Keratinocyte (primary cell): ENCODE measurements around the gene CDK12. TPM values are rescaled to one million over a fixed set of nuclear protein-coding genes. Genes with fewer than 3 reads are reported as not detected.
"Not testable (repeated sequence)": the region's sequence is repeated elsewhere in the genome, so short reads cannot be mapped to it uniquely, and the experiment has no call there.

Source experiments
- DNase-seq: peaks from one replicate; pipeline ENCODE4 v3.0.0-alpha.2; 2011; ENCODE audit warnings: low read depth, missing footprints, low spot score
- FAIRE-seq: peaks from 2 replicates; lab custom pipeline; 2011; peaks lifted over from hg19 to GRCh38; lab: Jason Lieb, UNC
- H2AFZ ChIP-seq: 2 replicates; pipeline ENCODE4 v1.6.0; 2012; ENCODE audit warnings: low read length, control low read depth, inconsistent platforms; ENCODE audit not compliant: control insufficient read depth
- H3K27ac ChIP-seq: 2 replicates; pipeline ENCODE4 v1.5.1; 2011; ENCODE audit warnings: low read length; ENCODE audit not compliant: control insufficient read depth, insufficient read depth
- H3K27me3 ChIP-seq: 3 replicates; pipeline ENCODE4 v1.6.0; 2011; ENCODE audit warnings: low read length; ENCODE audit not compliant: control insufficient read depth, insufficient read depth; ENCODE audit errors: extremely low read depth
- H3K36me3 ChIP-seq, 2 experiments: 2 replicates in 1 of 2; 3 replicates in 1 of 2; pipeline ENCODE4 v1.5.1; 2011; ENCODE audit warnings: low read length in 2 of 2, mild to moderate bottlenecking in 1 of 2; ENCODE audit not compliant: control insufficient read depth in 2 of 2, insufficient read depth in 2 of 2; ENCODE audit errors: extremely low read depth in 1 of 2
- H3K4me1 ChIP-seq: 3 replicates; pipeline ENCODE4 v1.5.1; 2011; ENCODE audit warnings: low read length; ENCODE audit not compliant: control insufficient read depth, insufficient read depth; ENCODE audit errors: extremely low read depth
- H3K4me2 ChIP-seq: 3 replicates; pipeline ENCODE4 v1.6.0; 2011; ENCODE audit warnings: low read depth, low read length; ENCODE audit not compliant: control insufficient read depth, insufficient read depth; ENCODE audit errors: extremely low read depth
- H3K4me3 ChIP-seq, 3 experiments: fragments of 200-600 bp in 1 of 3; sonication (generic) in 1 of 3; 2 replicates in 2 of 3; 3 replicates in 1 of 3; pipeline ENCODE4 v1.5.1; 2011 to 2016; ENCODE audit warnings: low read length in 3 of 3, mild to moderate bottlenecking in 3 of 3, control low read depth in 2 of 3, inconsistent platforms in 1 of 3, low read depth in 1 of 3, mixed read lengths in 1 of 3, mixed run types in 1 of 3, moderate library complexity in 1 of 3; ENCODE audit not compliant: control insufficient read depth in 2 of 3, insufficient read depth in 2 of 3; ENCODE audit errors: extremely low read depth in 1 of 3
- H3K79me2 ChIP-seq: 2 replicates; pipeline ENCODE4 v1.6.0; 2012; ENCODE audit warnings: low read length; ENCODE audit not compliant: control insufficient read depth, insufficient read depth
- H3K9ac ChIP-seq: 3 replicates; pipeline ENCODE4 v1.6.0; 2011; ENCODE audit warnings: low read length; ENCODE audit not compliant: control insufficient read depth, insufficient read depth; ENCODE audit errors: extremely low read depth
- H3K9me1 ChIP-seq: 3 replicates; pipeline ENCODE4 v1.6.0; 2011; ENCODE audit warnings: low read length; ENCODE audit not compliant: control insufficient read depth, insufficient read depth; ENCODE audit errors: extremely low read depth
- H3K9me3 ChIP-seq: 2 replicates; pipeline ENCODE4 v1.5.1; 2012; ENCODE audit warnings: low read depth, low read length; ENCODE audit not compliant: control insufficient read depth
- H4K20me1 ChIP-seq: 3 replicates; pipeline ENCODE4 v1.6.0; 2011; ENCODE audit warnings: low read length; ENCODE audit not compliant: control insufficient read depth, insufficient read depth; ENCODE audit errors: extremely low read depth
- CTCF ChIP-seq, 3 experiments: IDR thresholded peaks in 1 of 3; conservative IDR thresholded peaks in 1 of 3; optimal IDR thresholded peaks in 1 of 3; 2 replicates in 2 of 3; 3 replicates in 1 of 3; pipeline versions ENCODE3 to v1.5.1; 2011; ENCODE audit warnings: low read length in 3 of 3, mild to moderate bottlenecking in 3 of 3, moderate library complexity in 2 of 3, control low read depth in 1 of 3, inconsistent platforms in 1 of 3; ENCODE audit not compliant: insufficient read depth in 2 of 3; ENCODE audit errors: extremely low read depth in 1 of 3
- EZH2 ChIP-seq: IDR thresholded peaks from one replicate; pipeline ENCODE4 v1.6.1; 2012; ENCODE audit warnings: inconsistent platforms, mild to moderate bottlenecking, low read length, moderate library complexity
- dilution Hi-C: fragments of 300-500 bp; cut with MboI; formaldehyde crosslinking; loops from one replicate; pipeline ENCODE4 v1.7.0; 2020; ENCODE audit warnings: low sequenced_read_pairs; ENCODE audit not compliant: extremely low pct_ligation_motif_present
- polyA plus RNA-seq, 5 experiments: library from polyadenylated mRNA; depleted of rRNA in 3 of 5; stranded (reverse) in 3 of 5; stranded (forward) in 1 of 5; unstranded in 1 of 5; fragments of >200 nt; gene quantifications; 1 replicate in 1 of 5; 2 replicates in 3 of 5; 3 replicates in 1 of 5; pipeline versions ENCODE4 v1.2.1 to v1.2.3, GENCODE V29; 2011 to 2012; ENCODE audit warnings: missing spikeins in 2 of 5, low read depth in 1 of 5, low replicate concordance in 1 of 5

CDK12 gene
- polyA plus RNA-seq, 1 donor (not counting 4 experiments of a cell fraction or from before 2014, with no cell fraction given): 25.7 TPM

- dilution Hi-C loops: no loop called here
- H3K4me3 ChIP-seq: no peak overlapping the region
These were observed 26.7 kb downstream of the CDK12 start for GRCh38 chr17:39487946-39488345.

GRCh38 chr17:39496921-39497320 is 35.6 kb downstream of the CDK12 start:
- H2AFZ ChIP-seq, FAIRE-seq, H3K9ac ChIP-seq, H3K4me2 ChIP-seq, H3K27ac ChIP-seq, H3K4me3 ChIP-seq, H3K9me1 ChIP-seq, H3K4me1 ChIP-seq, H4K20me1 ChIP-seq, H3K27me3 ChIP-seq, H3K9me3 ChIP-seq, dilution Hi-C loops, DNase-seq, H3K79me2 ChIP-seq: not testable (repeated sequence)
- H3K36me3 ChIP-seq: peaks cover 2 to 20% of the 10 kb centered on the region in 2 experiments

More at GRCh38 chr17:39487946-39488345, 26.7 kb downstream of the CDK12 start:
- no peaks in the 10 kb centered on the region for H3K9me3 ChIP-seq
- no peak for DNase-seq
- H3K9ac ChIP-seq: no peak overlapping the region
- FAIRE-seq: no peak
- peaks cover 4% of the 10 kb centered on the region in 2 experiments for H3K36me3 ChIP-seq
- H3K27me3 ChIP-seq: no peaks in the 10 kb centered on the region
- TF ChIP-seq CTCF (optimal IDR thresholded peaks at IDR 0.05 in 1 of 3, IDR thresholded peaks at IDR 0.05 in 1 of 3, conservative IDR thresholded peaks at IDR 0.05 in 1 of 3; ENCODE audit: extremely low read depth in 1 of 3, insufficient read depth in 2 of 3, low read length in 3 of 3) (no peak), EZH2 (no peak)
- peaks cover 18% of the 10 kb centered on the region for H3K4me1 ChIP-seq
- peaks cover 7% of the 10 kb centered on the region for H3K79me2 ChIP-seq
- no peak overlapping the region for H2AFZ ChIP-seq
- H3K9me1 ChIP-seq: no peaks in the 10 kb centered on the region
- H3K27ac ChIP-seq: no peak overlapping the region
- H4K20me1 ChIP-seq: no peaks in the 10 kb centered on the region
- no peak overlapping the region for H3K4me2 ChIP-seq

- FAIRE-seq (no peak), DNase-seq (no peak)
- H3K27me3 ChIP-seq: no peaks in the 10 kb centered on the region
- no peaks in the 10 kb centered on the region for H3K79me2 ChIP-seq
- H4K20me1 ChIP-seq: no peaks in the 10 kb centered on the region
- peaks cover 23 to 26% of the 10 kb centered on the region in 2 experiments for H3K36me3 ChIP-seq
- no peak overlapping the region for H3K4me3 ChIP-seq
- no peak overlapping the region for H3K27ac ChIP-seq
- H3K9ac ChIP-seq: no peak overlapping the region
- H2AFZ ChIP-seq: no peak overlapping the region
- H3K4me2 ChIP-seq: no peak overlapping the region
- TF ChIP-seq CTCF (optimal IDR thresholded peaks at IDR 0.05 in 1 of 3, IDR thresholded peaks at IDR 0.05 in 1 of 3, conservative IDR thresholded peaks at IDR 0.05 in 1 of 3; ENCODE audit: extremely low read depth in 1 of 3, insufficient read depth in 2 of 3, low read length in 3 of 3) (no peak), EZH2 (no peak)
- H3K9me1 ChIP-seq: no peaks in the 10 kb centered on the region
- dilution Hi-C loops: no loop called here
- no peaks in the 10 kb centered on the region for H3K4me1 ChIP-seq
- H3K9me3 ChIP-seq: no peaks in the 10 kb centered on the region
These were observed 46.2 kb downstream of the CDK12 start for GRCh38 chr17:39507511-39507910.
